T follicular helper cell (primary cell): ENCODE results near the gene DDX39B.
"Not testable (repeated sequence)": the region's sequence is repeated elsewhere in the genome, so short reads cannot be mapped to it uniquely, and the experiment has no call there.

ENCODE experiments used
- DNase-seq: peaks from one replicate; pipeline ENCODE4 v3.0.0-alpha.2; 2020; ENCODE audit warnings: low read depth

Gene DDX39B

DNA sequence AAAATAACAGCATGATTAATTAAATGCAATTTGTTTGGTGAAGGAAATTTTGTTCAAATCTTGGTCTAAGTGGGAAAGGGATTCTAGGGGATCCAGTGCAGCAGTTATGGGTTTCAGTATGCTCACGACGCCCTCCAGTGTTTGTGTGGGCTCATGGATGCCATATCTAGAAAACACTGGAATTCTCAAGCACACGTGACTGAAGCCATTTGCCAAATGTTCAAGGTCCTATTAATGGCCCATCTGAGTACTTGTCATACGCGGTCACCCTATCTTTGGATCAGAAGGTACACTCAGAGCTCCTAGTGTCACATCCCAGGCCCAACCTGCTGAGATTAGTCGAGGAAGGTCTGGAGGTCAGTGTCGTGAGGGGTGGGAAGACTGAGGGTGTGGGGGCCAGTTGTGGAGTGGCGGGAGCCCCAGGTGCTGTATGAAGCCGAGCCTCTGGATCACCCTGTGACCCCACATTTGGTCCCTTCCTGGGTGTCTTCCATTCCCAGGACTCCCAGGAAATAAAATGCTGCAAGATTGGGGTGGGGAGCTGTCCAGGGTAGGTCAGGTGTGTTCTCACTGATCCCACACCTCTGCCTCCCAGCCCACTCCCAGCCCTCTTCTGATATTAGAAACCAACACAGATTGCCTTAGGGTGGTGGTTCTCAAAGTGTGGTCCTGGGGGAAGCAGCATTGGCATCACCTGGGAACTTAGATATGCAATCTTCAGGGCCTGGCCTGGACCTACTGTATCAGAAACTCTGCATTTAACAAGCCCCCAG lies 55.6 kb downstream of the DDX39B start:
- not testable (repeated sequence) for DNase-seq

GRCh38 chr6:31485055-31485454 lies 56.7 kb downstream of the DDX39B start:
- no peak for DNase-seq

- no peak for DNase-seq
Observed at GRCh38 chr6:31483392-31483791, 58.4 kb downstream of the DDX39B start.

DNA sequence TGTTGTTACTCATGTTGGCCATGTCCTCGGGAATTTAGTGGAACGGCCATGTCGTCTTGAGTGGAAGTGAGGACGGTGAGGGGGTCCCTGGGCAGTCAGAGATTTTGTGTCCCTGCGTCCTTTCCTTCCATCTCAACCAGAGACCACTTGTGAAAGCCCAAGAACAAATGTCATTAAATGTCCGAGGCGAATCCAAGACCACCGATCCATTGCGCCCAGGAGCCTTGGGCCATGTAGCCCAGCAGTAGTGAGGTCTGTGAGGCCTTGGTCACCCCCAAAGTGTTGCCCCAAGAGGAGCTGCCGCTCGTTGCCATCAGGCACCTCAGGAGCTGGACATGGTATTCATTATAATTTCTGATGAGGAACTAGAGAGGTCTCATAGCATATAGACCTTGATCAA lies 61.2 kb downstream of the DDX39B start:
- no peak for DNase-seq
